GM19238 (cell line): Measurements from ENCODE around the gene OR2F2.
A peak's percentile ranks its signal among the peaks of the same experiment; 100 is the strongest.

Experiments
- DNase-seq: peaks from one replicate; pipeline ENCODE4 v3.0.0; 2011; ENCODE audit warnings: low spot score; ENCODE audit not compliant: insufficient read length

OR2F2 gene

DNA sequence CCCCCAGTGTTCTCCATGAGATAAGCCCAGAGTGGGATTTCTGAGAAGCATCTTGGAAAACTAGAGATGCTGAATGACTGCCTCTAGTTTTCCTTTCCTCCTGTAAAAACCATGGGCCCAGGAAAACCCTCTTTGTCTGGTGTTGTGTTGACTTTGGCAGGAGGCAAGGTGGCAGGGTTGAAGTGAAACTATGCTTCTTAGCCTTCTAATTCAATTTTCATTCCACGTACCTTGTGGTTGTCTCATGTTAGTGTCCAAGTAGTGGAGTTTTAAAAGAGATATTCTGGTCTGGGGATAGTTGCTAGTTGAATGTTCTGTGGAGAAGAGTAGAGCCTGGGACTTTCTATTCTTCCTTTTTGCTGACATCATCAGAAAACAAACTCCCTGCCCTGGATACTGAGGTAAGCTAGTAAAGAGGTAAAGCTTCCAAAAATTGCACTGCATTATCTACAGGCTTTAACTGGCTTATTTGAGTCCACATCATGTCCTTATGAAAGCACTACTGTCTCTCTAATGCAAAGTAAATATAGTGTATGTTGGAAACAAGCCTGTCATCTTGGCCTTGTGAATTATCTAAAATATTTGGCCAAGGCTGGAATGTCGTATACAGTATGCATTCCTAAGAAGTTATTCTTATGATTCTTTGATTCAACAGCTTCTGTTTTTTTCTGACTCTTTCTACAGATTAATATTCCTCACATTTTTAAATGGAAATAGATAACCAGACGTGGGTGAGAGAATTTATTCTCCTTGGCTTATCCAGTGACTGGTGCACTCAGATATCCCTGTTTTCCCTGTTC, at the start of gene OR2F2:
OR2F2 (plus strand) TSS at position 708 of the 800 bp plus-strand sequence; CDS start at position 708, 0 bp downstream.
- no peak for DNase-seq

DNA sequence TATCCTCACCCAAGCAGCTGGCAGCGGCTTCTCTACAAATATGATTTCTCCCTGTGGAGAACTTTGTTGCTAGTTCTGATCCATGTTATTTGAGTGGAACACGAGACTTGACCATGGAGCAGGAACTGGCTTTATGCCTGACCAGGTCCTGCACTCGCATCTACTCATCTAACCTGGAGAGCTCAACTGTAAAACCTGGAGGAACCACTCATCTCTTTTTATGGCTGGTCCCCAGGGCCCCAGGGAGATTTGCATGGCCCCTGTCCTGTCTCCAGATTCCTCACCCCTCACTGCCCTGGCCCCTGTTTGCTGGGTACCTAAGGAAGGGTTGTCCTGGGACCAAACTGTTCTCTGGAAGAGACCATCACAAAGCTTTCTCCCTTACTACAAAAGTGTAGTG, 49.1 kb upstream of the OR2F2 start:
- no peak for DNase-seq

GRCh38 chr7:143886826-143887477, 48.1 kb upstream of the OR2F2 start:
- DNase-seq: no peak

- no peak for DNase-seq
Measured at GRCh38 chr7:143889068-143889467, 46.0 kb upstream of the OR2F2 start.

GRCh38 chr7:143890558-143890957, 44.5 kb upstream of the OR2F2 start:
- no peak for DNase-seq

DNA sequence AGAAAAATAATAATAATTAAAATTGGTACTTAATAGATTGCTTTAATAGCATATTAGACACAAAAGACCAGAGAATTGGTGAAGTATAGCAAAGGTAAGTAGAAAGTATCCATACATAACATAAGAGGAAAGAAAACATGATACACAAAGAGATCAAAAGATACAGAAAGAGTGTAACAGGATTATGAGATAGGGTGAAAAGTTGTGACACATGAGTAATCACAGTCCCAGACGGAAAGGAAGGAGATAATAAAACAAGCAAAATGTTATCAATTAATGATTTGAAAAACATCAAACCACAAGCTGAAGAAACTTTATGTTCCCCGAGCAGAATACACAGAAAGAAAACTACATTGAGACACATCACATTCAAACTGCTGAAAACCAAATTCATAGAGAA, 43.6 kb upstream of the OR2F2 start:
- DNase-seq: no peak

GRCh38 chr7:143892527-143893300, 42.3 kb upstream of the OR2F2 start:
- no peak for DNase-seq

- no peak for DNase-seq
Measured at GRCh38 chr7:143896667-143897066, 38.4 kb upstream of the OR2F2 start.

DNA sequence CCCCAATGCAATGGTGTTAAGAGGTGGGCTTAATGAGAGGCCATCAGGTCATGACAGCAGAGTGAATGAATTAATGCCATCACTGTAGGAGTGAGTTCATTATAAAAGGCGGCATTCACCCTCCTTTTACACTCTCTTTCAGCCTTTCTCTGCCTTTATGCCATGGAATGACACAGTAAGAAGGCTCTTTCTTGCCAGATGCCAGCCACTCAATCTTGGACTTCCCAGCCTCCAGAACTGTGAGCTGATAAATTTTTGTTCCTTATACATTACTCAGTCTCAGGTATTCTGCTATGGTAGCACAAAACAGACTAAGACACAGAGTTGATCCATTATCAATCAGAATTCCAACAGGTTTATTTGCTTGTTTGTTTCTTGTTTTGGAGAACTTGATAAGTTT, 36.2 kb upstream of the OR2F2 start:
- no peak for DNase-seq

GRCh38 chr7:143900230-143900766, 34.7 kb upstream of the OR2F2 start:
- no peak for DNase-seq

- no peak for DNase-seq
Measured at GRCh38 chr7:143901332-143901667, 33.7 kb upstream of the OR2F2 start.

DNA sequence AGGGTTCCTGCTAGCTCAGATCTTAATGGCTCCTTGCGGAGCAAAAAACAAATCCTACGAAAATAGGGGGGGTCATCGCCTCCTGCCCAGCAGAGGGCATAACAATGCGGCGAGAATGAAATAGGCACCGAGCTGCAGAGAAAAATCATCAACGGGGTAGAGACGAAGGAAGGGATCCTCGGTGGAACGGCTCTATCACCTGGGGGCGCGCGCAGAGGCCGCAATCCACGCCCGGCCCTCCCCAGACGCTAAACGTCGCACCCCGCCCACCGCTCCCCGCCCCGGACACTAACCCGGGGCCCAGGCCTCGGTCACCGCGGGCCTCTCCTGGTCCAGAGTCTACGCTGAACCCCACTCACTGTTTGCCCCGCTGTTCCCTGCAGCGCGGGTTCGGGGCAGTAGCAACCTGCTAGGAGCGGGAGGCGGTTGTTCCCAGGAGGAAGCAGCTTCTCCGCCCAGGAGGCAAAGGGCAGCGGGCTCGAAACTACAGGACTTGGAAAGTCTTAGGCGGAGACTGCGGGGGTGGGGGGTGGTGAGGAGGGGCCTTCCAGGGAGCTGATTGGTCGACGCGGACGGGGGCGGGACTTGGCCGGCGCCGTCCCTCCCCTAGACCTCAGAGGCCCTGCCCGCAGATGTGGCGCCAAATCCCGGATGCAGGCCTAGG, 33.2 kb upstream of the OR2F2 start, which contains the start of gene TCAF1:
TCAF1 (minus strand) TSS at position 509 of the 664 bp plus-strand sequence. CDS start 25,568 bp downstream, outside the sequence.
- DNase-seq: peak; percentile 80

DNA sequence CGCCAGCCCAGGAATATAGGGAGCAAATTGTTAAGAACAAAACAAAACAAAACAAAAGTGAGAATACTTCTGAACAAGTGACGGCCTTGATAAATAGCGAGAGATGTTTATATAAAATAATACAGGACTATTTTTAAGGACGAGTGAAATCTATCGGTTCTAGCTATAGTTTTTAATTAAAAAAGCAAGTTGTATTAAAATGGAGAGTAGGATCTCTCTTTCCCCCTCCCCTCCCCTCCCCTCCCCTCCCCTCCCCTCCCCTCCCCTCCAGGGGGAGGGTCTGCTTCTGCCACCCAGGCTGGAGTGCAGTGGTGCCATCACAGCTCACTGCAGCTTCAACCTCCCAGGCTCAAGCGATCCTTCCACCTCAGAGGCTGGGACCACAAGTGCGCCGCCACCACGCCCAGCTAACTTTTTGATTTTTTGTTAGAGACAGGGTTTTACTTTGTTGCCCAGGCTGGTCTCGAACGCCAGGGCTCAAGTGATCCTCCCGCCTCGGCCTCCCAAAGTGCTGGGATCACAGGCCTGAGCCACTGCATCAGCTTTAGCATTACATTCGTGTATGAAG, 32.6 kb upstream of the OR2F2 start:
- no peak for DNase-seq

GRCh38 chr7:143905509-143905908, 29.5 kb upstream of the OR2F2 start:
- DNase-seq: no peak

GRCh38 chr7:143906151-143906550, 28.9 kb upstream of the OR2F2 start:
- DNase-seq: no peak

DNA sequence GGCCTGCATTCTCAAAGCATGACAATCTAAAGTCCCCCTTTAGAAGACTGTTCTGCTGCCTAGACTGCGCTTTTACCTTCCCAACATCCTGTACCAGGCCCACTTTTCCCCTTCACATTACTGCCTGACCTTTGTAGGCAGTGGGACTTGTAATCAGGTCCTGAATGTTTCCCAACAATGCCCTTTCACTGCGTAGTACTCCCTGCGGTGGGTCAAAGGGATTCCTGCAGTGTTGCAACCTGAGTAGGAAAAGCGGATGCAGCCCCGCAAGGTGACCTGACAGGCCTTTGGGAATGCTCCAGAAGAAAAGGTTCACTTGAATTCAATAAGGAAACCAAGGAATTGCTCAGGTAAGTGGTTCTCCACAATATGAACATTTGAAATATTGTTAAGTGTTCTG, 28.1 kb upstream of the OR2F2 start:
- no peak for DNase-seq

GRCh38 chr7:143908120-143908519, 26.9 kb upstream of the OR2F2 start:
- no peak for DNase-seq

GRCh38 chr7:143909863-143910262, 25.2 kb upstream of the OR2F2 start:
- DNase-seq: no peak

GRCh38 chr7:143910473-143911248, 24.4 kb upstream of the OR2F2 start:
- DNase-seq: no peak

GRCh38 chr7:143913945-143914615, 21.0 kb upstream of the OR2F2 start:
- DNase-seq: no peak
